A549 treated with AZD9567 at 1 μM for 4 hours (cell line): ENCODE results near the gene SCRT2. TPM values are rescaled to one million over a fixed set of nuclear protein-coding genes. Genes with fewer than 3 reads are reported as not detected.

Source experiments
- total RNA-seq: library from RNA; stranded (reverse); fragments of 200-300 nt; extraction: Qiagen RNA extraction; gene quantifications from 5 replicates; pipeline ENCODE4 v1.2.3, GENCODE V29; 2022; ENCODE audit not compliant: insufficient read depth

Gene SCRT2
- total RNA-seq = 0.02 TPM in 2 of 5 replicates, not detected in the others

DNA sequence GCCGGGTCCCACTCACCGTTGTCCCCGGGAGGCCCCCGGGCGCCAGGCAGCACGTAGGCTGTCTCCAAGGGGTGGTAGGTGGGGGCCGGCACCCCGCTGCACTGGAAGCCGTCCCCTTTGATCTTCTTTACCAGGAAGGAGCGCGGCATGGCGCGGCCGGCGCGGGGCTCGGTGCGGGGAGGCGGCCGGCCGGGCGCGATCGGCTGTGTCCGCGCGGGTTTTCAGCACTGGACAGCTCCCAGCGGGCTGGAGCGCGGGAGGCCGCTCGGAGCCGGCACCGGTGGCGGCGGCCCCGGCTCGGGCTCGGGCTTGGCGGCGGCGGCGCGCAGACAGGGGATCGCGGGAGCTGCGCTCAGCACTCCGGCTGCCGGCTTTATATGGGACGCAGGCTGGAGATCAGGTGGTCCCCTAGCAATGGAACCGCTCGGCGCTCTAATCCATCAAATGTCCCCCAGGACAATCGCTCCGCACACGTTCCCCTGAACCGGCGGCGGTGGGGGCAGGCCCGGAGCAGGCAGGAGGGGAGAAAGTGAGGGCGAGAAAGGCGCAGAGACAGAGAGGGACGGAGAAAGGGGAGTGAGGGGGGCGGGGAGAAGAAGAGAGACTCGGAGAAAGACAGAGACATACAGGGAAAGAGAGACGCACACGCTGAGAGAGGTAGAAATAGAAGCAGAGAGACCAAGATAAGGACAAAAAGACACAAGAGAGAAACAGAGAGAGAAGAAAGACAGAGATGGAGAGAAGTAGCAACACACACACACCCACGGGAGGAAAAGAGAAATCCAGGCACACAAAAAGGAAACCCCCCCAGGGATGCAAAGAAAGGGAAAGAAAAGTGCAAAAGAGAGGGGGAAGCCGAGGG, at the start of gene SCRT2:
Gene SCRT2, minus strand, starts transcription at position 350 of the 862 bp plus-strand sequence. Its CDS starts 201 bp downstream, at position 149.

DNA sequence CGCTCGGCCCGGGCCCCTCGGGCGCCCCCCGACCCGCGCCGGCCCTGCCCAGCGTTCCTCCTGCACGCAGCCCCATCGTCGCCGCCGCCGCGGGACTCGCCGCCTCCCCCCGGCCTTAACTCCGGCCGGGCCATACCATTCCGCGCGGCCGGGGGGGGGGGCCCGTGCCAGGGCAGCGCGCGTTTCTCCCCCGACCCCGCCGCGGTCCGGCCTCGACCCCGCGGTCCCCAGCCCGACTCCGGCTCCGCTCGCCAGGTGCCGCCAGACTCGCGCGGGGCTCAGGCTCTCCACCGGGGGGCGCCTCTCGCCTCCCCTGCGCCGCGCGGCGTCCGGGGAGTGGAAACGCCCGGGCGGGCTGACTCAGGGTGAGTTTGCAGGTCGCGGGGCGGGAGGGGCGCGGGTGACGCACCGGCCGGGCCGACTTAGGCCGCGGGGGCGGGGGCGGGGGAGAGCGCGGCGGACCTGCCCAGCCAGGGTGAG, 22.5 kb downstream of the SCRT2 start, which contains the start of gene SRXN1:
Gene SRXN1, minus strand, starts transcription at position 91 of the 480 bp plus-strand sequence. Its CDS starts 15 bp downstream, at position 76.

Other genes starting within 250 kb of the SCRT2 start
- 35.2 to 42.6 TPM (median 36.7 TPM) in 5 replicates for gene TBC1D20, start 213.3 kb downstream of the SCRT2 start, total RNA-seq
- 132 to 236 TPM (median 147 TPM) in 5 replicates for gene CSNK2A1, start 132.0 kb downstream of the SCRT2 start, total RNA-seq
- gene TCF15, start 65.5 kb downstream of the SCRT2 start, total RNA-seq = not detected in 5 replicates
- gene SRXN1, start 22.6 kb downstream of the SCRT2 start, total RNA-seq = 199 to 270 TPM (median 221 TPM) in 5 replicates
- gene SLC52A3, start 92.7 kb upstream of the SCRT2 start, total RNA-seq = 0.29 to 0.47 TPM (median 0.44 TPM) in 4 of 5 replicates, not detected in the other
- gene FAM110A, start 157.9 kb upstream of the SCRT2 start, total RNA-seq = 7.2 to 10.0 TPM (median 9.7 TPM) in 5 replicates
- 0.01 to 0.06 TPM (median 0.03 TPM) in 4 of 5 replicates, not detected in the other for gene ANGPT4, start 240.5 kb upstream of the SCRT2 start, total RNA-seq